LNCAP (cell line): ENCODE measurements around the gene FANCB.

Experiments
- TF ChIP-seq, protein P1 (sequence below): fragments of 450-650 bp; IDR thresholded peaks from 2 replicates; pipeline ENCODE4 v1.5.1; 2017; ENCODE audit warnings: mild to moderate bottlenecking

The FANCB gene

GRCh38 chrX:14837155-14837554 lies 35.7 kb downstream of the FANCB start:
- TF ChIP-seq, protein P1, sequence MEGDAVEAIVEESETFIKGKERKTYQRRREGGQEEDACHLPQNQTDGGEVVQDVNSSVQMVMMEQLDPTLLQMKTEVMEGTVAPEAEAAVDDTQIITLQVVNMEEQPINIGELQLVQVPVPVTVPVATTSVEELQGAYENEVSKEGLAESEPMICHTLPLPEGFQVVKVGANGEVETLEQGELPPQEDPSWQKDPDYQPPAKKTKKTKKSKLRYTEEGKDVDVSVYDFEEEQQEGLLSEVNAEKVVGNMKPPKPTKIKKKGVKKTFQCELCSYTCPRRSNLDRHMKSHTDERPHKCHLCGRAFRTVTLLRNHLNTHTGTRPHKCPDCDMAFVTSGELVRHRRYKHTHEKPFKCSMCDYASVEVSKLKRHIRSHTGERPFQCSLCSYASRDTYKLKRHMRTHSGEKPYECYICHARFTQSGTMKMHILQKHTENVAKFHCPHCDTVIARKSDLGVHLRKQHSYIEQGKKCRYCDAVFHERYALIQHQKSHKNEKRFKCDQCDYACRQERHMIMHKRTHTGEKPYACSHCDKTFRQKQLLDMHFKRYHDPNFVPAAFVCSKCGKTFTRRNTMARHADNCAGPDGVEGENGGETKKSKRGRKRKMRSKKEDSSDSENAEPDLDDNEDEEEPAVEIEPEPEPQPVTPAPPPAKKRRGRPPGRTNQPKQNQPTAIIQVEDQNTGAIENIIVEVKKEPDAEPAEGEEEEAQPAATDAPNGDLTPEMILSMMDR, result no peak

DNA sequence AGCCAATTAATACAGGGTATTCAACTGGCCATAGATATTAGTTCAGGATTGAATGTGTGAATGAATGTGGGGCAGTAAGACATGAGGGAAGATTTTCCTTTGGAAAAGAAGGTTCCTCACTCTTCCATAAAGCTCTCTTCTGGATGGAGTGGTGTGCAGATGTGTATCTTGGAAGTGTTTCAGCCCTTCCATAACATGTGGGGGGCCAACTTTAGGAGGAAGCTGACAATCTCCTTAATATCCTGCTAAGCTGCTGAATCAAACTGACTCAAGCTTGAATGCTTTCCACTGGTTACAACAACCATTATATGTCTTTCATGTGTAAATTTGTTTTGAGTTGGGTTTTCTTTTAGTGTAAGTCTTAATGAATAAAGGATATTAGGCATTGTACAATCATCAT lies 40.3 kb downstream of the FANCB start:
- TF ChIP-seq, protein P1, result no peak

DNA sequence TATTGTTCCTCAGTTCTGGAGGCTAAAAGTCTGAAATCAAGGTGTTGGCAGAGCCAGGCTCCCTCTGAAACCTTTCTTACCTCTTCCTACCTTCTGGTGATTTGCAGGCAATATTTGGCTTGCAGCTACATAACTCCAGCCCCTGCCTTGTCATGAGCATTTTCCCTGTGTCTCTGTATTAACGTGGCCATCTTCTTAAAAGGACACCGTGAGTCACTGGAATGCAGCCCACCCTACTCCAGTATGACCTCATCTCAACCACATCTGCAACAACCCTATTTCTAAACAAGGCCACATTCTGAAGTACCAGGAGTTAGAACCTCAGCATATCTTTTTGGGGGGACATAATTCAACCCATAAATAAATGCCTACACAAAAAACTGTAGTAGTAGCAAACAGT lies 40.7 kb downstream of the FANCB start:
- TF ChIP-seq, protein P1, result no peak

GRCh38 chrX:14829643-14830042 lies 43.2 kb downstream of the FANCB start:
- TF ChIP-seq, protein P1, result no peak

DNA sequence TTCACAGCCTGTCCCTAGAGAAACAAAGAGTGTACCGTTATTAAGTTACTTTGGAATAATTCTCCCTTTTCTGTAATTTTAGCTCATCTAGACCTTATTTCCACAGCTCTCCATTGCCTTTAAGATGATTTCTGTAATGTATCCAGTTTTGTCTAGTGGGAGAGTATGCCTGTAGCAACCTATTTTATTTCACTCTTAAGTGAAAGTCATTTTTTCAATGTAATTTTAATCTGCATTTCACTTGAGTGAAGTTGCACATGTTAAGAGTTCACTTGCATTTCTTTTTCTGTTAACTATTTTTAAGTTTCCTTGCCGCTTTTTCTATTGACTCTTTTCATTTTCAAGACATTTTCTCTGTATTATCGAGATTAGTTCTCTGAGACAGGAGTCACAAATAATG lies 46.5 kb downstream of the FANCB start:
- TF ChIP-seq, protein P1, result no peak

- TF ChIP-seq, protein P1, result no peak
Measured at GRCh38 chrX:14825851-14826250, 47.0 kb downstream of the FANCB start.

DNA sequence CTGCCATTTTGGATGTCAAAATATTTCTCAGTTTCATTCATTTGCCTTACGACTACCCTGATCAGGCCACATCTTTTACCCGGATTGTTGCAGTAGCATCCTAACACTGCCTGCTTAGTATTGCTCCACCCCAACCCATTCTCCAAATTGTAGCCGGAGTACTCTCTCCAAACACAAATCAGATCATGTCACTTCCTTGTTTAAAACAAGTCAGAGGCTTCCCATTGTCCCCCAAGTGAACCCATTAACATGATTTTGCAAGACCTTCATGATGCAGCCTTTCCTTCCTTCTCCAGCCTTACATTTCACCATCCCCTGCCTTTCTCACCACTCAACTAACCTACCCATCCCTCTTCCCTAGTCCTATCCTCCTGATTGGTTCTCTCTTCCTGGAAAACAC lies 53.1 kb downstream of the FANCB start:
- TF ChIP-seq, protein P1, result no peak

- TF ChIP-seq, protein P1, result no peak
Measured at GRCh38 chrX:14817571-14817970, 55.3 kb downstream of the FANCB start.
